Measurements from ENCODE around the gene DCD.

DCD gene

GRCh38 chr12:54605138-54605970, 42.8 kb downstream of the DCD start:
- DNase-seq = no peak

- DNase-seq = no peak
Measured at GRCh38 chr12:54604436-54604835, 43.7 kb downstream of the DCD start.

GRCh38 chr12:54603872-54604271, 44.3 kb downstream of the DCD start:
- no peak for DNase-seq

GRCh38 chr12:54603173-54603814, 44.9 kb downstream of the DCD start:
- peak; percentile 83 for DNase-seq

GRCh38 chr12:54602661-54603060, 45.5 kb downstream of the DCD start:
- no peak for DNase-seq

- peak; percentile 17 for DNase-seq
Measured at GRCh38 chr12:54601841-54602240, 46.3 kb downstream of the DCD start.

- DNase-seq = no peak
Measured at GRCh38 chr12:54598970-54599369, 49.2 kb downstream of the DCD start.

- peak; percentile 69 for DNase-seq
Measured at GRCh38 chr12:54596526-54596946, 51.6 kb downstream of the DCD start.

- DNase-seq = no peak
Measured at GRCh38 chr12:54595471-54595870, 52.7 kb downstream of the DCD start.
